ENCODE measurements around the gene CLDN7.
"Not testable (repeated sequence)": the region's sequence is repeated elsewhere in the genome, so short reads cannot be mapped to it uniquely, and the experiment has no call there.

The CLDN7 gene

DNA sequence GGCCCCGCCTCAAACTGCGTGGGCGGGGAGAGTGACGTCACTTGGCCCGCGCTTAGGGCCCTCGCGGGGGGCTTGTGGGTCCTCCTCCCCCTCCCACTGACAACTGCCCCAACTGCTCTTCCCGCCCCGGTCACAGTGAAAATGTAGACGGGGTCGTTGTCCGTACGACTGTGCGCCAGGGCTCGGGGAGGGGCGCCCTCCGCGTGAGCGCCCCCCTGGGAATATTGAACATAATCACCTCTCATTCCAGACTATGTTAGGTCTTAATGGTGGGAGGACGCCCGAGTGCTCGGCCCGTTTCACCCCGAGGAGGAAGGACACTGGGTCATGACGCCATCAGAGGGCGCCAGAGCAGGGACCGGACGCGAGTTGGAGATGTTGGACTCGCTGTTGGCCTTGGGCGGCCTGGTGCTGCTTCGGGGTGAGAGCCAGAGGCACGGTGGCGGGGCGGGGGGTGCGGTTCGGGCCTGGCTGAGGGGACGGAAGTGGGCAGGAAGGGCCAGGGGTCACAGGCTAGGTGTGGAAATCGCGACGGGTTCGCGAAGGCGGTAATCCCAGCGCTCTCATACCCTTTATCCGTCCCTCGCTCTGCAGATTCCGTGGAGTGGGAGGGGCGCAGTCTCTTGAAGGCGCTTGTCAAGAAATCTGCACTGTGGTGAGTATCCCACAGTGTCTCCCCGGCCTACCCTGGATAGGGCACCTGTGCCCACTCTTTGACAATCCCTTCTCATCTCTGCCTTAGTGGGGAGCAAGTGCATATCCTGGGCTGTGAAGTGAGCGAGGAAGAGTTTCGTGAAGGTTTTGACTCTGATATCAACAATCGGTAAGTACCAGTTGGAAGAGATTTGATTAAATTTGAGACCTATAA lies 9.9 kb downstream of the CLDN7 start, which contains the start of gene ELP5:
ELP5 (plus strand) TSS at position 40 of the 868 bp plus-strand sequence; CDS start at position 376, 336 bp downstream.
- DNase-seq = no peak

DNA sequence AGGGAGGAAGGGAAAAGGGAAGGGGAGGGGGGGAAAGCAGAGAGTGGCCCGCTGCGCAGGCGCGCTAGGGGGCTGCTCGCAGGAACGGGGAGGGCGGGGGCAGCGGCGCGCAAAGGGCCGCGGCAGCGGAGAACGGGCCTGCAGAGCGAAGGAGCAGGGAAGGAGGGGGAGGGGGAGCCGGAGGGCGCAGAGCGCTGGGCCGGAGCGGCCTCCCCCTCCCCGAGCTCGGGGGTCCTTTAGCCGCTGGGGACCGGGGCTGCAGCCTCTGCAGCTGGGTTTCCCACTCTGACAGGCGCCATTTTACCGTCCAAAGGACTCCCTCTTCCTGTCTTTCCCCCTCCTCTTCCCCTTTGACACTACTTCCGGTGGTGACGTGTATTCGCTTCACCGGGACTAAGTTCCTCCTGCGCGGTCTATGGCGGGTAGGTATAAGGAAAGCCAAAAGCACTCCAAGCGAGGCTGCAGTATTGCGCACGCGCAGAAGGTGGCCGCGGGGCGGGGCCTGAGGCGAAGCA lies 10.6 kb downstream of the CLDN7 start, which contains the start of gene CTDNEP1:
CTDNEP1 (minus strand) TSS at position 74 of the 515 bp plus-strand sequence. CDS start 438 bp downstream, outside the sequence.
- peak; percentile 71 for DNase-seq

DNA sequence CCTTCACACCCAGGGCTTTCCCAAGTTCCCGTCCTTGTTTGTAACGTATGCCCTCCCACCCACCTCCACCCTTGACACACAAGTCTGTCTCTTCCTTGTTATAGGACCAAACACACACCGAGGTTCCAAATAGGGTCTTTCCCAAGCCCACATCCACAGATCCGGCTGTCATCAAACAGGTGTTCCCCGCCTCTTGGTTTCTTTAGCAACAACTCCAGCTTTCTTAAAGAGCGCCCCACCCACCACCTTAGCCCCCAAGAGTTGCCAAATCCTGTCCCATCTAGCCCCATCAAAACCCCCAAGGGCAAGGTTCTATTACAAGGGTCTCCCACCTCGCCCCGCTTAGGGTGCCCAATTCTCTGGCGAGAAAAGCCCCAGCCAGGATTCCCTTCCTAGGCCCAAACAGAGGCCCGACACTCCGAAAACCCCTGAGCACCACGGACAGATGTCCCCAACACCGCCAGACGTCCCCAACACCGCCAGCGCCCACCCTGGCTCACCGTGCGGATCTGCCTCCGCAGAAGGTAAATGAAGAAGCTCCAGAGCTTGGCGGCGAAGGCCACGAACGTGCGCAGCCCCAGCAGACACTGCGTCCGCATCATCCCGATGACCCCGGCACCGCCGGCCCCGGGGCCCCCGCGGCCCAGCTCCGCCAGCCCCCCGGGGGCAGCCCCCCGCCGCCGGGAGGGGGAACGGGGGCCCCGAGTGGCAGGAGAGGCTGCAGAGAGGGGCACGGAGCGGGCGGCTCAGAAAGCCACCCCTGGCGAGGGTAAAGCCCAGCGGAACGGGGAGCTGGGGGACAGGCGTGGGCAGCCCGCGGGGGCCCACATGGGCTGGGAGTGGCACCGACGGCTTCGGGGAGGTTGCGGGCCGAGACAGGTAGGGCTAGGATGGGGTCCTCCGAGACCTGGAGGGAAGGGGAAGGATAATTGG lies 11.3 kb downstream of the CLDN7 start:
- DNase-seq = no peak

DNA sequence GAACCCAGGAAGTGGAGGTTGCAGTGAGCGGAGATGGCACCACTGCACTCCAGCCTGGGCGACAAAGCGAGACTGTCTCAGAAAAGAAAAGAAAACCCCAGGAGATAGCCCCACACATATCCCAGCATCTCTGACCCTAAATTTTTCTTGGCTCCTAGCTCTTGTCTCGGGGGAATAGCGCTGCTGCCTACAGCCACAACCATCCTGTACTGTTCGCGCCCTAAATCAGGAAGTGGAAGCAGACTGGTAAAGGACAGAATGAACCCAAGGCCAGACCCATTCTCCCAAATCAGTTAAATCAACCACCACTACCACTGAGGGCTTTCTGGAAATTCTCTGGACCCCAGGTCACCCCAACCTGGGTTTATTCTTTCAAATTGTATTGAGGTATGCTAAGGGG lies 12.4 kb downstream of the CLDN7 start:
- no peak for DNase-seq

- DNase-seq = no peak
Measured at GRCh38 chr17:7249214-7249613, 13.1 kb downstream of the CLDN7 start.

DNA sequence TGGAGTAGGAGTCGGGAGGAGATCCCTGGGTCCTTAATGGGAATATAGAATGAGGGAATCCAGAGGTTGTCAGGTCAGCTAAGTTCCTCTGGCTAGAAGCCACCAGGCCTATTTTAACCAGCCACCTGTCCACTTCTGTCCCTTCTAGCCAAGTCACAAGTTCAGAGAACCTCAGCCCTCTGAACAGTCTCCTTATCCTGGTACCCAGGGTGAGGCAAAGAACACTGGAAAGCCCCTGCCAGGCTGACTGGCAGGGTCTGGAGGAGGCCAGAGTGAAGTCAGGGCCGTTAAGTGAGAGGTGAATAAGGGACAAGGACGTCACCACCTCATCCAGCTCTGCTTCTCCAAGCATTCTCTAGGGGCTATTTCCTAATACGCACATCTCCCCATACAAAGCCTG lies 13.5 kb downstream of the CLDN7 start:
- DNase-seq = no peak

- no peak for DNase-seq
Measured at GRCh38 chr17:7246779-7247178, 15.5 kb downstream of the CLDN7 start.

- not testable (repeated sequence) for DNase-seq
Measured at GRCh38 chr17:7243838-7244237, 18.4 kb downstream of the CLDN7 start.

GRCh38 chr17:7243453-7243729 lies 18.9 kb downstream of the CLDN7 start:
- DNase-seq = no peak

GRCh38 chr17:7242717-7243452 lies 19.4 kb downstream of the CLDN7 start:
- no peak for DNase-seq

DNA sequence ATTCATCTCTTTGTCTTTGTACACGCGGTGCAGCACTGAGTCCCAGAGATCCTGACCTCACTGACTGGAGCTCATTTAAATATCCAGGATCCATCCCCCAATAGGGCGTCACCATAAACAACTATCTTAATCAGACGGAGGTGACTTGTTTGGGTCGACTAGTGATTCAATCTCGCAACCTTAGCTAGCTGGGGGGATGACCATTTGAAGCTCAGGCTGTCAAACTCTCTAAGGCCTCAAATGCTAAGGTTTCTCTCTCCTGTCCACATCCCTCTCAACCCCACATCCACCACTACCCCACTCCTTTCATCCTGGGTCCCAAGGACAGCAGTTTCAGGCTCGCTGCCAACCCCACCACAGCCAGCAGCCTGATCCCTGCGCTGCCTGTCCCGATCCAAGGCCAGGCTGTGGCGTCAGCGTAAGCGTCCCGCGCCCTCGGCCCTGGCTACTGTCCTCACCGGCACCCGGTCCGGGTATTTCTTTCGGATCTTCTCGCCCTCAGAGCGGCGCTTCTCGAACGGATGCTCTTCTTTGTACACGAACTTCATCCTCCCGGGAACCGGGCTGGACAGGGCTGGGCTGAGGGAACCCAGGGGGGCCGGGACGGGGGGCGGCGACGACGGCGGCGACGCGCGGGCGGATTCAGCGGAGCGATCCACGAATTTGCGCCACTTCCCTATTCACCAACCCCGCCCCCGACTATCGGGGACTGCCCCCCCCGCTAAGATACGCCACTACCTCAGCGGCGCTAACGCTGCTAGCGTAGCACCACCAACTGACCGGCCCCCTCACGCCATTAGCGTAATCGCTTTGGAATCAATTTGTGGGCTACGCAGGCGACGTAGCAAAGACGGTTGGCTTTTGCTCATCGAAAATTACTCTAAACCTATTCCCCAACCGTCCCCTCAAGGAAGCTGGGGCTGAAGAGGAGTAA lies 20.2 kb downstream of the CLDN7 start, which contains the start of gene GABARAP:
GABARAP (minus strand) TSS at position 667 of the 934 bp plus-strand sequence; CDS start at position 548, 119 bp downstream.
- no peak for DNase-seq

GRCh38 chr17:7241090-7241733 lies 21.1 kb downstream of the CLDN7 start:
- no peak for DNase-seq

DNA sequence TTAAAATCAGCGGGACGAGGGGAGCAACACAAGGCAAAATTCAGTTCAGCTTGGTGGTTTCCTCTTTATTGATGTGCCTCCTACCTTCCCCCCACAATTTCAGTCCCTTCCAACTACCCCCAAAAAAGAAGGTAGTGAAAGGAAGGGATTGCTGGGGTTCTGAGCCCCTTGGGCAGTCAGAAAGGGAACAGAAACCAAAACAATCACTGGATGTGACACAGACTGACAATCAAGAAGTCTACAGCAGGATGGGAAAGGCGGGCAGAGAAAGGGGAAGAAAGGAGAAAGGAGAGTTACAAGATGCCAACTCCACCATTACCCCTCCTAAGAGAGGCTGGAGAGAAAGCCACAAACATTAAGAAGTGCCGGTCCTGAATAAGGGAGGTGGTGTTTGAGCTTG lies 21.9 kb downstream of the CLDN7 start:
- no peak for DNase-seq

- DNase-seq = peak; percentile 86
Measured at GRCh38 chr17:7239091-7240027, 22.9 kb downstream of the CLDN7 start, which contains the start of gene PHF23. Gene PHF23, minus strand, starts transcription at chr17:7239457. Its CDS starts 178 bp downstream, at chr17:7239279.

DNA sequence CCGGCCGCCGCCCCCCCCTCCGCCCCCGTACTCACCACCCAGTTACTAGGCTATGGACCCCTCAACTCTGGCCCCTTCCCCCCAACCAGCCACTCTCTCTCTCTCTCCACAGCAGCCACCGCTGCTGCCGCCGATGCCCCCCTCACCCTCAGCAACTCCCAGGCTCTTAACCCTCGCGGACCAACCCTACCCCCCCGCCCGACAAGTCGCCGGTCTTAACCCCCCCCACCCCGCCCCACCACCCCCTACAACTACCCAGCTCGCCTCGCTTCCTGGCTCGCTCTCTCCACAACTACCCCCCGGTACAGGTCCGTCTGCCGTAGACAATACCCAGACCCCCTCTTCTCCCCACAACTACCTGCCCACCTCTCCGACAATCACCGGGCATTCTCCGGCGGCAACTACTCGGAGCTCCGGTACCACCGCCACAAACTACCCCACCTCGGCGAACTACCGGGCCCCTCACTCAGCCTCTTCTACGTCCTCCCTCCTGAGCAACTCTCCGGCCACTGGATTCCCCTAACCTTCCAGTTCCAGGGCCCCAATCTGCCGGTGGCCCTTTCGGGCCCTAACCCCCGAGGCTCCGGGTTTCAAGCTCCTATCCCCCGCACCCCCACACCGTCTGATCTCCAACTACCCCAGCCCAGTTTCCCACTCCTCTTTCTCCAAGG lies 23.7 kb downstream of the CLDN7 start:
- no peak for DNase-seq

- DNase-seq = no peak
Measured at GRCh38 chr17:7237761-7238419, 24.4 kb downstream of the CLDN7 start.

- no peak for DNase-seq
Measured at GRCh38 chr17:7237266-7237760, 25.0 kb downstream of the CLDN7 start.

DNA sequence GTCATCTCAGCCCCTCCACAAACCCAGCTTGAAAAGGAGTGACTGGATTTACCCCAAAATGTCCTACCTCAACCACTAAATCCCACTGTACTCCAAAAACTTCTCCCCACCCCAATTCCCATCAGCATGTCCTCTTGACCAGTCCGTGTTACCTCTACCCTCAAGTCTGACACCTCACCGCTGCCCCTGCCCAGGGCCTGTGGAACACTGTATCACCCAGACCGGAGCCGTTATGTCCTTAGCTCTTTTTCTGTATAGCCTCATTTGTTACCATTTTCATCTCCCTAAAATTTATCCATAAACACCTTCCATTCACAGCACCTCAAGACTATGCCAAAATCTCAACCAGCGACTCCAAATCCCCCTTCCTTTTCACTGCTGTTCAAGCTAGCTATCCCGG lies 25.5 kb downstream of the CLDN7 start:
- no peak for DNase-seq
